Endothelial cell of umbilical vein (primary cell): ENCODE measurements around the gene ACIN1. TPM values are rescaled to one million over a fixed set of nuclear protein-coding genes. Genes with fewer than 3 reads are reported as not detected.

Source experiments
- BruUV-seq: library from RNA; stranded (reverse); fragments of 400-500 nt; replicated peaks from 2 replicates; lab custom pipeline; 2021; lab: Mats Ljungman, UMichigan
- CTCF ChIA-PET: fragments of 300-600, 350-600 bp; sonication (Branson Sonifier 250); formaldehyde crosslinking; loops from one replicate; lab custom pipeline; 2021; ENCODE audit warnings: antibody characterized with exemption, inconsistent platforms; lab: Charles Lee
- POLR2A ChIA-PET: fragments of 300-600, 350-600 bp; sonication (Branson Sonifier 250); formaldehyde crosslinking; loops from one replicate; lab custom pipeline; 2021; ENCODE audit warnings: antibody characterized with exemption, inconsistent platforms; lab: Charles Lee
- DNase-seq: peaks from one replicate; pipeline ENCODE4 v3.0.0-alpha.2; 2011; ENCODE audit warnings: low read depth, low spot score
- FAIRE-seq: peaks from 2 replicates; lab custom pipeline; 2011; peaks lifted over from hg19 to GRCh38; lab: Jason Lieb, UNC
- H2AFZ ChIP-seq: 2 replicates; pipeline ENCODE4 v1.6.0; 2012; ENCODE audit warnings: low read depth, low read length, control low read depth, inconsistent platforms
- H3K27ac ChIP-seq: 2 replicates; pipeline ENCODE4 v1.5.1; 2011; ENCODE audit warnings: low read depth, mild to moderate bottlenecking, control low read depth, low read length, moderate library complexity; ENCODE audit not compliant: insufficient read depth
- H3K27me3 ChIP-seq, 2 experiments: 2 replicates each; pipeline versions ENCODE4 v1.6.0 to v1.6.1; 2011; ENCODE audit warnings: low read length in 2 of 2, mixed read lengths in 1 of 2; ENCODE audit not compliant: control insufficient read depth in 2 of 2, insufficient read depth in 2 of 2
- H3K36me3 ChIP-seq, 2 experiments: 2 replicates in 1 of 2; 3 replicates in 1 of 2; pipeline ENCODE4 v1.5.1; 2011; ENCODE audit warnings: low read length in 2 of 2, mild to moderate bottlenecking in 1 of 2, moderate library complexity in 1 of 2; ENCODE audit not compliant: control insufficient read depth in 2 of 2, insufficient read depth in 2 of 2; ENCODE audit errors: extremely low read depth in 1 of 2
- H3K4me1 ChIP-seq: 3 replicates; pipeline ENCODE4 v1.5.1; 2011; ENCODE audit warnings: mild to moderate bottlenecking, low read length; ENCODE audit not compliant: control insufficient read depth, insufficient read depth; ENCODE audit errors: extremely low read depth
- H3K4me2 ChIP-seq: 2 replicates; pipeline ENCODE4 v1.6.1; 2011; ENCODE audit warnings: low read length, control low read depth, mixed read lengths; ENCODE audit not compliant: insufficient read depth
- H3K4me3 ChIP-seq, 3 experiments: fragments of 200-600 bp in 1 of 3; sonication (generic), shearing (Covaris generic) in 1 of 3; replicated peaks in 1 of 3; 2 replicates each; pipeline ENCODE4 v1.5.1; 2011 to 2016; ENCODE audit warnings: control low read depth in 3 of 3, low read length in 3 of 3, mild to moderate bottlenecking in 2 of 3, inconsistent platforms in 1 of 3, low read depth in 1 of 3, moderate library complexity in 1 of 3; ENCODE audit not compliant: insufficient read depth in 1 of 3
- H3K79me2 ChIP-seq: 2 replicates; pipeline ENCODE4 v1.6.0; 2012; ENCODE audit warnings: low read length, inconsistent platforms; ENCODE audit not compliant: control insufficient read depth, insufficient read depth
- H3K9ac ChIP-seq: replicated peaks from 2 replicates; pipeline ENCODE3; 2011; ENCODE audit warnings: low read length, control low read depth; ENCODE audit not compliant: insufficient read depth; ENCODE audit errors: extremely low read depth
- H3K9me1 ChIP-seq: replicated peaks from 3 replicates; pipeline ENCODE4 v1.6.0; 2011; ENCODE audit warnings: mild to moderate bottlenecking, low read length; ENCODE audit not compliant: control insufficient read depth, insufficient read depth; ENCODE audit errors: extremely low read depth
- H3K9me3 ChIP-seq: replicated peaks from 2 replicates; pipeline ENCODE4 v1.5.1; 2012; ENCODE audit warnings: low read length, inconsistent platforms; ENCODE audit not compliant: control insufficient read depth, insufficient read depth
- H4K20me1 ChIP-seq: replicated peaks from 2 replicates; pipeline ENCODE3; 2011; ENCODE audit warnings: mild to moderate bottlenecking, low read length; ENCODE audit not compliant: control insufficient read depth, insufficient read depth; ENCODE audit errors: extremely low read depth
- CTCF ChIP-seq, 2 donors: IDR thresholded peaks; 1 replicate in 1 of 2; 2 replicates in 1 of 2; pipeline ENCODE4 v1.5.1; 2011; ENCODE audit warnings: low read length in 2 of 2, mild to moderate bottlenecking in 2 of 2, moderate library complexity in 2 of 2, control low read depth in 1 of 2, inconsistent platforms in 1 of 2, low read depth in 1 of 2; ENCODE audit not compliant: insufficient read depth in 1 of 2; ENCODE audit errors: extremely low read depth in 1 of 2
- EZH2 ChIP-seq: IDR thresholded peaks from 2 replicates; pipeline ENCODE4 v1.6.1; 2012; ENCODE audit warnings: borderline replicate concordance, low read depth, mild to moderate bottlenecking, moderate library complexity, low read length, inconsistent platforms; ENCODE audit not compliant: severe bottlenecking
- FOS ChIP-seq: IDR thresholded peaks from 2 replicates; pipeline ENCODE4 v1.6.1; 2011; ENCODE audit warnings: mild to moderate bottlenecking, low read length, moderate library complexity, borderline replicate concordance; ENCODE audit not compliant: insufficient read depth
- GATA2 ChIP-seq: IDR thresholded peaks from 2 replicates; pipeline ENCODE4 v1.7.0; 2011; ENCODE audit warnings: low read depth, mild to moderate bottlenecking, moderate library complexity, mixed read lengths, low read length; ENCODE audit not compliant: insufficient read length, insufficient read depth
- JUN ChIP-seq: IDR thresholded peaks from 2 replicates; pipeline ENCODE4 v1.6.1; 2011; ENCODE audit warnings: borderline replicate concordance, low read depth; ENCODE audit not compliant: insufficient read length, insufficient read depth
- MYC ChIP-seq: IDR thresholded peaks from one replicate; pipeline ENCODE4 v1.6.1; 2011; ENCODE audit warnings: mild to moderate bottlenecking, low read depth, low read length
- POLR2A ChIP-seq: IDR thresholded peaks from 2 replicates; pipeline ENCODE4 v1.6.1; 2012; ENCODE audit warnings: low read depth, mild to moderate bottlenecking, control low read depth, low read length
- POLR2AphosphoS5 ChIP-seq: IDR thresholded peaks from 2 replicates; pipeline ENCODE4 v1.6.1; 2012; ENCODE audit warnings: low read depth, mild to moderate bottlenecking, control low read depth, low read length, moderate library complexity; ENCODE audit not compliant: insufficient read depth
- dilution Hi-C: fragments of 300-500 bp; cut with MboI; formaldehyde crosslinking; loops from one replicate; pipeline ENCODE4 v1.15.0; 2019; ENCODE audit warnings: low sequenced_read_pairs; ENCODE audit not compliant: extremely low pct_ligation_motif_present
- intact Hi-C: fragments of 100-400 bp; cut with micrococcal nuclease; formaldehyde crosslinking; loops from one replicate; pipeline ENCODE4 v1.10.0; 2022
- polyA plus RNA-seq, 4 experiments: library from polyadenylated mRNA; depleted of rRNA in 3 of 4; stranded (reverse) in 3 of 4; unstranded in 1 of 4; fragments of >200 nt; gene quantifications; 2 replicates each; pipeline versions ENCODE4 v1.2.1 to v1.2.3, GENCODE V29; 2011 to 2012; ENCODE audit warnings: missing spikeins in 1 of 4
- total RNA-seq: library from RNA; stranded (reverse); gene quantifications from 2 replicates; pipeline ENCODE4 v1.2.3, GENCODE V29; 2021
- TF ChIP-seq, protein P1 (sequence below): IDR thresholded peaks from 2 replicates; pipeline ENCODE4 v1.6.1; 2011; ENCODE audit not compliant: insufficient read depth, insufficient read length

ACIN1 gene
- total and polyA plus RNA-seq, 2 donors (not counting 3 experiments of a cell fraction or from before 2014, with no cell fraction given) = 146 to 240 TPM

DNA sequence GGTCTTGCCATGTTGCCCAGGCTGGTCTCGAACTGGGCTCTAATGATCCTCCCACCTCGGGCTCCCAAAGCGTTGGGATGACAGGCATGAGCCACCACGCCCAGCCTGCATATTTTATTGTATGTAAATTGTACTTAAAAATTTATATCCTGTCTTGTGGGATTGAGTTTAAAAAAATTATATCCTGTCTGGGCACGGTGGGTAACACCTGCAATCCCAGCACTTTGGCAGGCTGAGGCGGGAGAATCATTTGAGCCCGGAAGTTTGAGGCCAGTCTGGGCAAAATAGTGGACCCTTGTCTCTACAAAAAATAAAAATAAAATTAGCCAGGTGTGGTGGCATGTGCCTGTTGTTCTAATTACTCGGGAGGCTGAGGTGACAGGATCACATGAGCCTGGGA, 38.0 kb upstream of the ACIN1 start:
- DNase-seq (no peak), FAIRE-seq (no peak)
- ChIA-PET CTCF (interaction anchor here (0.7 kb wide), 1 partner anchor 38 kb away, joined by 3 read pairs; the partner anchor contains the start of genes ACIN1 and C14orf119), POLR2A (no interaction called here)
- no peak overlapping the region for H3K4me2 ChIP-seq
- TF ChIP-seq FOS = no peak
- TF ChIP-seq, protein P1, sequence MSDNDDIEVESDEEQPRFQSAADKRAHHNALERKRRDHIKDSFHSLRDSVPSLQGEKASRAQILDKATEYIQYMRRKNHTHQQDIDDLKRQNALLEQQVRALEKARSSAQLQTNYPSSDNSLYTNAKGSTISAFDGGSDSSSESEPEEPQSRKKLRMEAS = no peak
- TF ChIP-seq GATA2 = no peak
- no peak for TF ChIP-seq CTCF (IDR thresholded peaks at IDR 0.05; ENCODE audit: extremely low read depth in 1 of 2, insufficient read depth in 1 of 2, low read depth in 1 of 2, low read length in 2 of 2)
- no peak for TF ChIP-seq MYC
- TF ChIP-seq POLR2A = no peak
- no peak for TF ChIP-seq EZH2
- TF ChIP-seq JUN = no peak
- no peak for TF ChIP-seq POLR2AphosphoS5
- peaks cover 28% of the 10 kb centered on the region for H3K4me1 ChIP-seq
- H3K27ac ChIP-seq = no peak overlapping the region
- H3K9ac ChIP-seq = no peak overlapping the region
- H2AFZ ChIP-seq = no peak overlapping the region
- no peaks in the 10 kb centered on the region for H3K36me3 ChIP-seq
- H3K9me1 ChIP-seq = no peaks in the 10 kb centered on the region
- no peaks in the 10 kb centered on the region for H3K9me3 ChIP-seq
- BruUV-seq = no TSS peak
- dilution Hi-C loops (no loop called here), intact Hi-C loops (no loop called here)
- H3K27me3 ChIP-seq = no peaks in the 10 kb centered on the region
- H3K4me3 ChIP-seq = no peak overlapping the region
- no peaks in the 10 kb centered on the region for H4K20me1 ChIP-seq
- H3K79me2 ChIP-seq = no peaks in the 10 kb centered on the region
